Ovary (tissue), 3 donors: ENCODE results near the gene ATG4D.

Experiments used
- EP300 ChIP-seq: sonication (generic); formaldehyde crosslinking; IDR thresholded peaks from one replicate; pipeline ENCODE4 v1.6.1; 2017; ENCODE audit warnings: antibody characterized with exemption
- POLR2A ChIP-seq: fragments of 450-650 bp; IDR thresholded peaks from one replicate; pipeline ENCODE4 v1.6.1; 2017; ENCODE audit warnings: antibody characterized with exemption, mild to moderate bottlenecking, moderate library complexity
- TF ChIP-seq, protein P1 (sequence below), 3 donors: fragments of 450-650 bp in 2 of 3; fragments of 200-600 bp in 1 of 3; IDR thresholded peaks; one replicate each; pipeline versions ENCODE4 v1.5.1 to v1.8.0; 2016 to 2022; ENCODE audit warnings: antibody characterized with exemption in 3 of 3, mild to moderate bottlenecking in 1 of 3
- donor health status: DM: no; HTN: no; CAD: no.

DNA sequence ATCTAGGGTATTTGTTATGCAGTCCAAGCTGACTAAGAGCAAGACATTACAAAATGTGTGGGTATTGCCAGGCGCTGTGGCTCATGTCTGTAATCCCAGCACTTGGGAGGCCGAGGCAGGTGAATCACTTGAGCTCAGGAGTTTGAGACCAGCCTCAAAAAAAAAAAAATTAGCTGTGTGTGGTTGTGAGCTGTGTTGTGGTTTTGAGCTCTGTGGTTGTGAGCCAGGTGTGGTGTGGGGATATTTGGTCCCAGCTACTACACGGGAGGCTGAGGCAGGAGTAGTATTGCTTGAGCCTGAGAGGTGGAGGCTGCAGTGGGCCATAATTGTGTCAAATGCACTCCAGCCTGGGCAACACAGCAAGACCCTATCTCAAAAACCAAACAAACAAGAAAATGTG is 35.0 kb upstream of the ATG4D start:
- TF ChIP-seq, protein P1, sequence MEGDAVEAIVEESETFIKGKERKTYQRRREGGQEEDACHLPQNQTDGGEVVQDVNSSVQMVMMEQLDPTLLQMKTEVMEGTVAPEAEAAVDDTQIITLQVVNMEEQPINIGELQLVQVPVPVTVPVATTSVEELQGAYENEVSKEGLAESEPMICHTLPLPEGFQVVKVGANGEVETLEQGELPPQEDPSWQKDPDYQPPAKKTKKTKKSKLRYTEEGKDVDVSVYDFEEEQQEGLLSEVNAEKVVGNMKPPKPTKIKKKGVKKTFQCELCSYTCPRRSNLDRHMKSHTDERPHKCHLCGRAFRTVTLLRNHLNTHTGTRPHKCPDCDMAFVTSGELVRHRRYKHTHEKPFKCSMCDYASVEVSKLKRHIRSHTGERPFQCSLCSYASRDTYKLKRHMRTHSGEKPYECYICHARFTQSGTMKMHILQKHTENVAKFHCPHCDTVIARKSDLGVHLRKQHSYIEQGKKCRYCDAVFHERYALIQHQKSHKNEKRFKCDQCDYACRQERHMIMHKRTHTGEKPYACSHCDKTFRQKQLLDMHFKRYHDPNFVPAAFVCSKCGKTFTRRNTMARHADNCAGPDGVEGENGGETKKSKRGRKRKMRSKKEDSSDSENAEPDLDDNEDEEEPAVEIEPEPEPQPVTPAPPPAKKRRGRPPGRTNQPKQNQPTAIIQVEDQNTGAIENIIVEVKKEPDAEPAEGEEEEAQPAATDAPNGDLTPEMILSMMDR (IDR thresholded peaks at IDR 0.05): no peak
- TF ChIP-seq EP300 (no peak), POLR2A (no peak)
